ENCODE results near the gene MCL1.

The MCL1 gene

DNA sequence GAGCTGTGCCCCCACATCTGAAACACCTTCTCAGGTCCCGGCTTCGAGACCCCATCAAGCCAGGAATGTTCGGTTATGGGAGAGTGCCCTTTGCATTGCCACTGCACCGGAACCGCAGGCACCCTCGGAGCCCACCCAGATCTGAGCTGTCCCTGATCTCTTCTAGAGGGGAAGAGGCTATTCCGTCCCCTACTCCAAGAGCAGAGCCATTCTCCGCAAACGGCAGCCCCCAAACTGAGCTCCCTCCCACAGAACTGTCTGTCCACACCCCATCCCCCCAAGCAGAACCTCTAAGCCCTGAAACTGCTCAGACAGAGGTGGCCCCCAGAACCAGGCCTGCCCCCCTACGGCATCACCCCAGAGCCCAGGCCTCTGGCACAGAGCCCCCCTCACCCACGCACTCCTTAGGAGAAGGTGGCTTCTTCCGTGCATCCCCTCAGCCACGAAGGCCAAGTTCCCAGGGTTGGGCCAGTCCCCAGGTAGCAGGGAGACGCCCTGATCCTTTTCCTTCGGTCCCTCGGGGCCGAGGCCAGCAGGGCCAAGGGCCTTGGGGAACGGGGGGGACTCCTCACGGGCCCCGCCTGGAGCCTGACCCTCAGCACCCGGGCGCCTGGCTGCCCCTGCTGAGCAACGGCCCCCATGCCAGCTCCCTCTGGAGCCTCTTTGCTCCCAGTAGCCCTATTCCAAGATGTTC lies 25.9 kb downstream of the MCL1 start:
- H3K9me2 ChIP-seq (replicated peaks; ENCODE audit: control insufficient read depth, low read length) = no peaks in the 10 kb centered on the region
- H3K4me3 ChIP-seq (ENCODE audit: low read length) = no peak overlapping the region
- H3K4me2 ChIP-seq (ENCODE audit: low read length) = no peak overlapping the region
- peaks cover 10% of the 10 kb centered on the region for H3K4me1 ChIP-seq (ENCODE audit: control insufficient read depth, low read length)
- H3K36me3 ChIP-seq (ENCODE audit: control insufficient read depth, low read length) = no peaks in the 10 kb centered on the region
- no peaks in the 10 kb centered on the region for H3F3A ChIP-seq (ENCODE audit: control insufficient read depth, insufficient read depth)
- H3K27ac ChIP-seq (ENCODE audit: low read depth, low read length) = no peak overlapping the region
- no peak for TF ChIP-seq EZH2phosphoT487 (IDR thresholded peaks at IDR 0.05; ENCODE audit: borderline replicate concordance, low read length)
- TF ChIP-seq, protein P1, sequence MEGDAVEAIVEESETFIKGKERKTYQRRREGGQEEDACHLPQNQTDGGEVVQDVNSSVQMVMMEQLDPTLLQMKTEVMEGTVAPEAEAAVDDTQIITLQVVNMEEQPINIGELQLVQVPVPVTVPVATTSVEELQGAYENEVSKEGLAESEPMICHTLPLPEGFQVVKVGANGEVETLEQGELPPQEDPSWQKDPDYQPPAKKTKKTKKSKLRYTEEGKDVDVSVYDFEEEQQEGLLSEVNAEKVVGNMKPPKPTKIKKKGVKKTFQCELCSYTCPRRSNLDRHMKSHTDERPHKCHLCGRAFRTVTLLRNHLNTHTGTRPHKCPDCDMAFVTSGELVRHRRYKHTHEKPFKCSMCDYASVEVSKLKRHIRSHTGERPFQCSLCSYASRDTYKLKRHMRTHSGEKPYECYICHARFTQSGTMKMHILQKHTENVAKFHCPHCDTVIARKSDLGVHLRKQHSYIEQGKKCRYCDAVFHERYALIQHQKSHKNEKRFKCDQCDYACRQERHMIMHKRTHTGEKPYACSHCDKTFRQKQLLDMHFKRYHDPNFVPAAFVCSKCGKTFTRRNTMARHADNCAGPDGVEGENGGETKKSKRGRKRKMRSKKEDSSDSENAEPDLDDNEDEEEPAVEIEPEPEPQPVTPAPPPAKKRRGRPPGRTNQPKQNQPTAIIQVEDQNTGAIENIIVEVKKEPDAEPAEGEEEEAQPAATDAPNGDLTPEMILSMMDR (IDR thresholded peaks at IDR 0.05; ENCODE audit: low read depth, low read length, poor library complexity, severe bottlenecking) = no peak
- no peaks in the 10 kb centered on the region for H3K9me3 ChIP-seq (ENCODE audit: control insufficient read depth, insufficient read depth, low read length)
- H3K79me2 ChIP-seq (ENCODE audit: control insufficient read depth, low read length) = no peaks in the 10 kb centered on the region
- H3K27me3 ChIP-seq (ENCODE audit: control insufficient read depth, low read length) = peaks cover 33% of the 10 kb centered on the region
- no peaks in the 10 kb centered on the region for H4K20me1 ChIP-seq (ENCODE audit: control insufficient read depth, insufficient read depth, low read depth, low read length)

DNA sequence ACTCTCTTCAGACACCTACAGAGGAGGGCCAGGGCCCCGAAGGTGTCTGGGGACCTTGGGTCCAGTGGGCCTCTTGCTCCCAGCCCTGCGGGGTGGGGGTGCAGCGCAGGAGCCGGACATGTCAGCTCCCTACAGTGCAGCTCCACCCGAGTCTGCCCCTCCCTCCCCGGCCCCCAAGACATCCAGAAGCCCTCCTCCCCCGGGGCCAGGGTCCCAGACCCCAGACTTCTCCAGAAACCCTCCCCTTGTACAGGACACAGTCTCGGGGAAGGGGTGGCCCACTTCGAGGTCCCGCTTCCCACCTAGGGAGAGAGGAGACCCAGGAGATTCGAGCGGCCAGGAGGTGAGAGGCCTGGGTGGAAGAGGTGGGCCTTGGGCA lies 26.5 kb downstream of the MCL1 start:
- no peak for TF ChIP-seq EZH2phosphoT487 (IDR thresholded peaks at IDR 0.05; ENCODE audit: borderline replicate concordance, low read length)
- TF ChIP-seq, protein P1 (IDR thresholded peaks at IDR 0.05; ENCODE audit: low read depth, low read length, poor library complexity, severe bottlenecking) = no peak
- Histone ChIP-seq H3K27me3 (ENCODE audit: control insufficient read depth, low read length) (peaks cover 35% of the 10 kb centered on the region), H3F3A (ENCODE audit: control insufficient read depth, insufficient read depth) (no peaks in the 10 kb centered on the region), H4K20me1 (ENCODE audit: control insufficient read depth, insufficient read depth, low read depth, low read length) (no peaks in the 10 kb centered on the region), H3K4me3 (ENCODE audit: low read length) (no peak overlapping the region), H3K9me3 (ENCODE audit: control insufficient read depth, insufficient read depth, low read length) (no peaks in the 10 kb centered on the region), H3K4me1 (ENCODE audit: control insufficient read depth, low read length) (peaks cover 12% of the 10 kb centered on the region), H3K36me3 (ENCODE audit: control insufficient read depth, low read length) (no peaks in the 10 kb centered on the region), H3K4me2 (ENCODE audit: low read length) (no peak overlapping the region), H3K9me2 (replicated peaks; ENCODE audit: control insufficient read depth, low read length) (no peaks in the 10 kb centered on the region), H3K79me2 (ENCODE audit: control insufficient read depth, low read length) (no peaks in the 10 kb centered on the region), H3K27ac (ENCODE audit: low read depth, low read length) (no peak overlapping the region)

DNA sequence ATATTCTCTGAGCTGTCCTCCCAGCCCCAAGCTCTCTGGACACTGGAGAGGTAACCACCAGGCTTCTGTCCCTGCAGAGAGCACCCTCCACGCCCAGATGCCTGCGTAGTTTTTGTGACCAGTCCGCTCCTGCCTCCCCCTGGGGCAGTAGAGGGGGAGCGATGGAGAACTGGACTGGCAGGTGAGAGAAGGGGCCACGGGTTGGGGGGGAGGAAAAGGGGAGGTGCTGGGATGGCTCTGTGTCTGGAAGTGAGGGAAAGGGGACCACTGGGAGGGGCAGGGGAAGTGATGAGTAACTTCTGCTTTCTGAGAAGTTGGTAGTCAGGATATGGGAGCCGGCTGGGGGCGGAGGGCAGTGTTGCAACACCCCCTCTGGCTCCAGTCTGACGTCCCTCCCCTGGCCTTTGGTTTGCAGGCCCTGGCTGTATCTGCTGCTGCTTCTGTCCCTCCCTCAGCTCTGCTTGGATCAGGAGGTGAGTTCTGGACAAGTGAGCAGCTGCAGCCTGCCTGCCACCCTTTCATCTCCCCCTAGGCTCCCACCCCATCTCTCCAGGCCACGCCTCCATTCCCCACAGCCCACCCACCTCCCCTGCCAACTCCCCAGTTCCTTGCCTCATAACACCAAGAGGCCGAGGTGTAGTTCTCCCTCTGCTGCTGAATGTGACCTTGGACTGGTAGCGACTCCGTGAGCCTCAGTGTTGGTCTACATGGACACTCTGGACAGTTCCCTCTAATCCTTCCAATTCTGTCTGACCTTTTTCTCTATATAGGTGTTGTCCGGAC lies 27.1 kb downstream of the MCL1 start:
- no peak for TF ChIP-seq EZH2phosphoT487 (IDR thresholded peaks at IDR 0.05; ENCODE audit: borderline replicate concordance, low read length)
- TF ChIP-seq, protein P1 (IDR thresholded peaks at IDR 0.05; ENCODE audit: low read depth, low read length, poor library complexity, severe bottlenecking) = no peak
- Histone ChIP-seq H3K4me1 (ENCODE audit: control insufficient read depth, low read length) (peaks cover 12% of the 10 kb centered on the region), H3K27me3 (ENCODE audit: control insufficient read depth, low read length) (peaks cover 35% of the 10 kb centered on the region), H3K9me2 (replicated peaks; ENCODE audit: control insufficient read depth, low read length) (no peaks in the 10 kb centered on the region), H3K9me3 (ENCODE audit: control insufficient read depth, insufficient read depth, low read length) (no peaks in the 10 kb centered on the region), H4K20me1 (ENCODE audit: control insufficient read depth, insufficient read depth, low read depth, low read length) (no peaks in the 10 kb centered on the region), H3K36me3 (ENCODE audit: control insufficient read depth, low read length) (no peaks in the 10 kb centered on the region), H3F3A (ENCODE audit: control insufficient read depth, insufficient read depth) (no peaks in the 10 kb centered on the region), H3K4me3 (ENCODE audit: low read length) (no peak overlapping the region), H3K4me2 (ENCODE audit: low read length) (no peak overlapping the region), H3K79me2 (ENCODE audit: control insufficient read depth, low read length) (no peaks in the 10 kb centered on the region), H3K27ac (ENCODE audit: low read depth, low read length) (no peak overlapping the region)

Measured in DOHH2 (cell line).